Progenitor cell of endocrine pancreas (in vitro differentiated cells): Measurements from ENCODE around the gene ZIC5. TPM values are rescaled to one million over a fixed set of nuclear protein-coding genes. Genes with fewer than 3 reads are reported as not detected.

Experiments used
- DNase-seq: peaks from one replicate; pipeline ENCODE4 v3.0.0; 2021; ENCODE audit warnings: low spot score; ENCODE audit not compliant: unreplicated experiment
- H3K27ac Mint-ChIP-seq: 2 replicates; pipeline ENCODE4 v1.8.0; 2021; ENCODE audit warnings: mild to moderate bottlenecking, moderate library complexity, mixed read lengths
- H3K27me3 Mint-ChIP-seq: 2 replicates; pipeline ENCODE4 v1.8.0; 2021; ENCODE audit warnings: mixed read lengths
- H3K36me3 Mint-ChIP-seq: 2 replicates; pipeline ENCODE4 v1.8.0; 2022; ENCODE audit warnings: mixed read lengths; ENCODE audit not compliant: insufficient read depth
- H3K4me1 Mint-ChIP-seq: 2 replicates; pipeline ENCODE4 v1.8.0; 2021; ENCODE audit warnings: low read depth, mixed read lengths
- H3K4me3 Mint-ChIP-seq: 2 replicates; pipeline ENCODE4 v1.8.0; 2021; ENCODE audit warnings: low read depth, mild to moderate bottlenecking, moderate library complexity, mixed read lengths
- H3K9me3 Mint-ChIP-seq: 2 replicates; pipeline ENCODE4 v1.8.0; 2021; ENCODE audit warnings: low read depth, mixed read lengths
- CTCF ChIP-seq: fragments of 200-600 bp; sonication (generic); IDR thresholded peaks from one replicate; pipeline ENCODE4 v1.5.0; 2021; ENCODE audit warnings: antibody characterized with exemption, mild to moderate bottlenecking; ENCODE audit not compliant: unreplicated experiment
- total RNA-seq: library from RNA; stranded (reverse); gene quantifications from 2 replicates; pipeline ENCODE4 v1.2.1, GENCODE V29; 2021

The ZIC5 gene
- total RNA-seq, 1 donor from 2014 or later: not detected

GRCh38 chr13:99968521-99969452 lies 2.8 kb downstream of the ZIC5 start:
- DNase-seq: no peak
- Mint-ChIP-seq H3K4me1 (peaks cover 10% of the 10 kb centered on the region), H3K9me3 (no peaks in the 10 kb centered on the region), H3K27ac (peak overlapping the region; percentile 89), H3K4me3 (peak overlapping the region; percentile 41), H3K36me3 (no peaks in the 10 kb centered on the region), H3K27me3 (peaks cover 75% of the 10 kb centered on the region)
- no peak for TF ChIP-seq CTCF

GRCh38 chr13:99967869-99968520 lies 3.6 kb downstream of the ZIC5 start:
- no peak overlapping the region for H3K27ac Mint-ChIP-seq
- DNase-seq: no peak
- H3K4me3 Mint-ChIP-seq: peak overlapping the region; percentile 36
- no peak for TF ChIP-seq CTCF
- H3K27me3 Mint-ChIP-seq: peaks cover 70% of the 10 kb centered on the region
- peaks cover 10% of the 10 kb centered on the region for H3K4me1 Mint-ChIP-seq
- no peaks in the 10 kb centered on the region for H3K36me3 Mint-ChIP-seq
- H3K9me3 Mint-ChIP-seq: no peaks in the 10 kb centered on the region

- Mint-ChIP-seq H3K9me3 (no peaks in the 10 kb centered on the region), H3K4me1 (peaks cover 10% of the 10 kb centered on the region), H3K27me3 (peaks cover 70% of the 10 kb centered on the region), H3K36me3 (no peaks in the 10 kb centered on the region), H3K4me3 (no peak overlapping the region), H3K27ac (no peak overlapping the region)
- no peak for TF ChIP-seq CTCF
- DNase-seq: no peak
Measured at GRCh38 chr13:99967498-99967868, 4.1 kb downstream of the ZIC5 start.

- Mint-ChIP-seq H3K36me3 (no peaks in the 10 kb centered on the region), H3K4me3 (no peak overlapping the region), H3K27me3 (peaks cover 72% of the 10 kb centered on the region), H3K27ac (no peak overlapping the region), H3K4me1 (peaks cover 10% of the 10 kb centered on the region), H3K9me3 (no peaks in the 10 kb centered on the region)
- DNase-seq: no peak
- TF ChIP-seq CTCF: no peak
Measured at GRCh38 chr13:99966064-99966805, 5.3 kb downstream of the ZIC5 start.
